KMS-11 (cell line): Measurements from ENCODE around the gene RAB13.

Experiments used
- H2AFZ ChIP-seq: fragments of 200-600 bp; sonication (generic); 2 replicates; pipeline ENCODE4 v1.6.1; 2016; ENCODE audit warnings: antibody characterized with exemption, mixed run types, low read depth
- H3K27ac ChIP-seq: fragments of 200-600 bp; sonication (generic); 2 replicates; pipeline ENCODE4 v1.6.1; 2016; ENCODE audit warnings: mild to moderate bottlenecking, mixed run types
- H3K27me3 ChIP-seq: fragments of 200-600 bp; sonication (generic); 2 replicates; pipeline ENCODE4 v1.6.1; 2017; ENCODE audit warnings: mild to moderate bottlenecking, low read depth, mixed run types, moderate library complexity; ENCODE audit not compliant: insufficient read depth
- H3K36me3 ChIP-seq: fragments of 200-600 bp; sonication (generic); 2 replicates; pipeline ENCODE4 v1.6.1; 2017; ENCODE audit warnings: mild to moderate bottlenecking, mixed run types; ENCODE audit not compliant: insufficient read depth
- H3K4me1 ChIP-seq: fragments of 200-600 bp; sonication (generic); 2 replicates; pipeline ENCODE4 v1.6.1; 2016; ENCODE audit warnings: mild to moderate bottlenecking, low read depth, mixed run types; ENCODE audit not compliant: poor library complexity, severe bottlenecking
- H3K4me2 ChIP-seq: fragments of 200-600 bp; sonication (generic); 2 replicates; pipeline ENCODE4 v1.7.0; 2016; ENCODE audit warnings: mild to moderate bottlenecking, mixed run types
- H3K4me3 ChIP-seq: fragments of 200-600 bp; sonication (generic); IDR thresholded peaks from 2 replicates; pipeline ENCODE4 v1.6.1; 2017; ENCODE audit warnings: low read depth, low read length, mixed read lengths; ENCODE audit not compliant: insufficient read depth
- H3K79me2 ChIP-seq: fragments of 200-600 bp; sonication (generic); 2 replicates; pipeline ENCODE4 v1.6.1; 2016; ENCODE audit warnings: low read depth, mixed run types; ENCODE audit not compliant: insufficient read depth
- H3K9ac ChIP-seq: fragments of 200-600 bp; sonication (generic); 2 replicates; pipeline ENCODE4 v1.6.1; 2016; ENCODE audit warnings: mild to moderate bottlenecking, mixed run types
- H4K20me1 ChIP-seq: fragments of 200-600 bp; sonication (generic); 2 replicates; pipeline ENCODE4 v1.6.1; 2016; ENCODE audit warnings: mild to moderate bottlenecking, mixed run types; ENCODE audit not compliant: insufficient read depth
- TF ChIP-seq, protein P1 (sequence below): fragments of 200-600 bp; sonication (generic); conservative IDR thresholded peaks from 2 replicates; pipeline ENCODE4 v1.6.1; 2017; ENCODE audit warnings: low read depth, mild to moderate bottlenecking, antibody characterized with exemption, low read length, moderate library complexity, mixed read lengths

RAB13 gene

GRCh38 chr1:153954826-153955225 is 31.3 kb downstream of the RAB13 start:
- TF ChIP-seq, protein P1, sequence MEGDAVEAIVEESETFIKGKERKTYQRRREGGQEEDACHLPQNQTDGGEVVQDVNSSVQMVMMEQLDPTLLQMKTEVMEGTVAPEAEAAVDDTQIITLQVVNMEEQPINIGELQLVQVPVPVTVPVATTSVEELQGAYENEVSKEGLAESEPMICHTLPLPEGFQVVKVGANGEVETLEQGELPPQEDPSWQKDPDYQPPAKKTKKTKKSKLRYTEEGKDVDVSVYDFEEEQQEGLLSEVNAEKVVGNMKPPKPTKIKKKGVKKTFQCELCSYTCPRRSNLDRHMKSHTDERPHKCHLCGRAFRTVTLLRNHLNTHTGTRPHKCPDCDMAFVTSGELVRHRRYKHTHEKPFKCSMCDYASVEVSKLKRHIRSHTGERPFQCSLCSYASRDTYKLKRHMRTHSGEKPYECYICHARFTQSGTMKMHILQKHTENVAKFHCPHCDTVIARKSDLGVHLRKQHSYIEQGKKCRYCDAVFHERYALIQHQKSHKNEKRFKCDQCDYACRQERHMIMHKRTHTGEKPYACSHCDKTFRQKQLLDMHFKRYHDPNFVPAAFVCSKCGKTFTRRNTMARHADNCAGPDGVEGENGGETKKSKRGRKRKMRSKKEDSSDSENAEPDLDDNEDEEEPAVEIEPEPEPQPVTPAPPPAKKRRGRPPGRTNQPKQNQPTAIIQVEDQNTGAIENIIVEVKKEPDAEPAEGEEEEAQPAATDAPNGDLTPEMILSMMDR: no peak
- no peak overlapping the region for H3K4me2 ChIP-seq

DNA sequence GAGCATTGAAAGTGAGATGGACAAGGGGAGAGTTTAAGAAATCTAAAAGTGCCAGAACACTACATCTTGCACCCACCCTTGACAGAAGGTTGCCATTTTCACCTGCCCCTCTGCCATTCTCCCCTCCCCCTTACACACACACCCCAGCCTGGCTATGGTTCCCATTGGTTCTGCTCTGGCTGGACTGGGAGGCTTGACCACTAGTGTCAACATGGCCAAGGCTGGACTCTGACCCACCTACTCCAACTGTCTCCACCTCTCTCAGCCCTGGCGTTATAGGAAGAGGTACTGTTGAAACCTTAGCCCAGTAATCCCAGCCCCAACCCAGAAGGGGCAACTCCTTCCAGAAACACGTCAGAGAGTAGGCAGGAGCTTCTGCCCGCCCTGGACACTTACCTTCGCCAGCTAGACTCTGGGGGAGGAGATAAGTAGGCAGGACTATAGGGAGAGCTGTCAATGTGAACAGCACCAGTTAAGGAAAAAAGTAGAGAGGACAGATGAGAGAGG is 32.2 kb downstream of the RAB13 start:
- Histone ChIP-seq H3K79me2 (peaks cover 43% of the 10 kb centered on the region), H3K36me3 (no peaks in the 10 kb centered on the region; the same call in 1 of the 2 replicates), H2AFZ (no peak overlapping the region), H3K27me3 (no peaks in the 10 kb centered on the region), H4K20me1 (0 out of 2 replicates have a peak, but pooled peaks cover 7% of the 10 kb centered on the region), H3K4me3 (no peak overlapping the region), H3K4me1 (peaks cover 18% of the 10 kb centered on the region), H3K27ac (no peak overlapping the region), H3K9ac (no peak overlapping the region), H3K4me2 (no peak overlapping the region)
- TF ChIP-seq, protein P1: no peak

More at GRCh38 chr1:153954826-153955225, 31.3 kb downstream of the RAB13 start:
- Histone ChIP-seq H3K4me3 (no peak overlapping the region), H3K27me3 (no peaks in the 10 kb centered on the region), H4K20me1 (0 out of 2 replicates have a peak, but pooled peaks cover 7% of the 10 kb centered on the region), H2AFZ (no peak overlapping the region), H3K27ac (no peak overlapping the region), H3K4me1 (peaks cover 23% of the 10 kb centered on the region), H3K9ac (no peak overlapping the region), H3K79me2 (peaks cover 43% of the 10 kb centered on the region), H3K36me3 (no peaks in the 10 kb centered on the region; the same call in 1 of the 2 replicates)

DNA sequence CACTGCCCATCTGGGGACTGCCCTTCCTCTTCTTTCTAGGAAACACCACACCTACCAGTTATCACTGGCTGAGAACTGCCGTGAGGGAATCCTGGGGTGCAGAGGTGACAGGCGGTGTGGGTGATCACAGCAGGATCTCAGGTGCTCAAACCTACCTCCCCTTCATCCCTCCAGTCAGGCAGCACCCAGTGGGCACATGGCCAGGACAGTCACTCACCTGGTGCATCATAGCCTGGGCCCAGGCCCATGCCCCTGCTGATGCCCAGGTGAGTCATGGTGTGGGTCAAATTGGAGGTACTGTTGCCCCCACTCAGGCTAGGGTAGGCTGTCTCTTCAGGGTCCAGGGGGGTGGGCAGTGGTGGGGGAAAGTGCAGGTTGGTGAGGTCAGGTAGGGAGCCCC is 34.3 kb downstream of the RAB13 start:
- no peak overlapping the region for H3K27ac ChIP-seq
- H3K9ac ChIP-seq: no peak overlapping the region
- peaks cover 12% of the 10 kb centered on the region for H3K4me1 ChIP-seq
- H3K79me2 ChIP-seq: peaks cover 29% of the 10 kb centered on the region
- TF ChIP-seq, protein P1: no peak
- H3K27me3 ChIP-seq: no peaks in the 10 kb centered on the region
- H4K20me1 ChIP-seq: 0 out of 2 replicates have a peak, but pooled peaks cover 4% of the 10 kb centered on the region
- H2AFZ ChIP-seq: no peak overlapping the region
- no peak overlapping the region for H3K4me2 ChIP-seq
- H3K36me3 ChIP-seq: no peaks in the 10 kb centered on the region; the same call in 1 of the 2 replicates
- no peak overlapping the region for H3K4me3 ChIP-seq

DNA sequence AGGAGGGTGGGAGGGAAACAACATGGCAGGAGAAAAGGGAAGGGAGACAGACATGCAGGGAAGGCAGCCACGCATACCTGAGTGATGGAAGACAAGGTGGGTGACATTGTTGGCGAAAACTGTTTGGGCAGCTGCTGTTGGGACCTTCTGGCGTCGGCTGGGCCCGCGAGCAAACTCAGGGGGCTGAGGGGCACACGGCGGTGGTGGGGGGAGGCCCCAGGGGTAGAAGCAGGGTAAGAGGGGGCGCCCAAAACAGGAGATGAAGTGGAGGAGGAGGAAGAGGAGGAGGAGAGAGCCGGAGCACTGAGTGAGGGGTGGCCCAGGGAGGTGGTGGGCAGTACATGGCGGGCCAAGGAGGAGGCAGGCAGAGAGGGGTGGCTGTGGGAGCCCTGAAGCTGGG is 35.0 kb downstream of the RAB13 start:
- Histone ChIP-seq H4K20me1 (no peaks in the 10 kb centered on the region), H3K4me2 (no peak overlapping the region), H3K27me3 (no peaks in the 10 kb centered on the region), H3K27ac (no peak overlapping the region), H3K9ac (no peak overlapping the region), H3K4me3 (no peak overlapping the region), H3K36me3 (no peaks in the 10 kb centered on the region; the same call in 1 of the 2 replicates), H3K4me1 (peaks cover 8% of the 10 kb centered on the region), H2AFZ (no peak overlapping the region), H3K79me2 (peaks cover 23% of the 10 kb centered on the region)
- TF ChIP-seq, protein P1: no peak
